ENCODE measurements around the gene RETREG3.

DNA sequence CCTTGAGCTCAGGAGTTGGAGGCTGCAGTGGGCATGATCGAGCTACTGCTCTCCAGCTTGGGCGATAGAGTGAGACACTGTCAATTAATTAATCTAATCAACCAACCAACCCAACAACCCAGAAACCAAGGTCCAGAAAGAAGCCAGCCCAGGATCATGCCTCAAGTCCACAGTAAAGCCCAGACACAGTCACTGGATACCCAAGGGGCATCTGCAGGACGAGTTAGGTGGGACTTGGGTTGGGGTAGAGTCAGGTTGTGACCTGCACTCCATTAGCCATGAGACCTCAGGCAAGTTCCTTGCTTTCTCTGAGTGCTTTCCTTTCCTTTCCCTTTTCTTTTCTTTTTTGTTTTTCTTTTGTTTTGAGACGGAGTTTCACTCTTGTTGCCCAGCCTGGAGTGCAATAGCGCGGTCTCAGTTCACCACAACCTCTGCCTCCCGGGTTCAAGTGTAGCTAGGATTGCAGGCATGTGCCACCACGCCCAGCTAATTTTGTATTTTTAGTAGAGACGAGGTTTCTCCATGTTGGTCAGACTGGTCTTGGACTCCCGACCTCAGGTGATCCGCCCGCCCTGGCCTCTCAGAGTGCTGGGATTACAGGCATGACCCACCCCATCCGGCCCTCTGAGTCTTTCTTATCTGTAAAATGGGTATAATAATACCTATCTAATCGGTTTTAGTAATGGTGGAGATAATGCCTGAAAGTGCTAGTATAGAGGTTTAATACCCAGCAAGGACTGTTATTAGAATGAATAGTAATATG is 60.0 kb downstream of the RETREG3 start:
- TF ChIP-seq, protein P1, sequence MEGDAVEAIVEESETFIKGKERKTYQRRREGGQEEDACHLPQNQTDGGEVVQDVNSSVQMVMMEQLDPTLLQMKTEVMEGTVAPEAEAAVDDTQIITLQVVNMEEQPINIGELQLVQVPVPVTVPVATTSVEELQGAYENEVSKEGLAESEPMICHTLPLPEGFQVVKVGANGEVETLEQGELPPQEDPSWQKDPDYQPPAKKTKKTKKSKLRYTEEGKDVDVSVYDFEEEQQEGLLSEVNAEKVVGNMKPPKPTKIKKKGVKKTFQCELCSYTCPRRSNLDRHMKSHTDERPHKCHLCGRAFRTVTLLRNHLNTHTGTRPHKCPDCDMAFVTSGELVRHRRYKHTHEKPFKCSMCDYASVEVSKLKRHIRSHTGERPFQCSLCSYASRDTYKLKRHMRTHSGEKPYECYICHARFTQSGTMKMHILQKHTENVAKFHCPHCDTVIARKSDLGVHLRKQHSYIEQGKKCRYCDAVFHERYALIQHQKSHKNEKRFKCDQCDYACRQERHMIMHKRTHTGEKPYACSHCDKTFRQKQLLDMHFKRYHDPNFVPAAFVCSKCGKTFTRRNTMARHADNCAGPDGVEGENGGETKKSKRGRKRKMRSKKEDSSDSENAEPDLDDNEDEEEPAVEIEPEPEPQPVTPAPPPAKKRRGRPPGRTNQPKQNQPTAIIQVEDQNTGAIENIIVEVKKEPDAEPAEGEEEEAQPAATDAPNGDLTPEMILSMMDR (IDR thresholded peaks at IDR 0.05): no peak
- TF ChIP-seq POLR2A (IDR thresholded peaks at IDR 0.05): no peak
